Measurements from ENCODE around the gene PHC2. TPM values are rescaled to one million over a fixed set of nuclear protein-coding genes. Genes with fewer than 3 reads are reported as not detected.

Gene PHC2
- total RNA-seq, 1 donor from 2014 or later = 287 TPM

DNA sequence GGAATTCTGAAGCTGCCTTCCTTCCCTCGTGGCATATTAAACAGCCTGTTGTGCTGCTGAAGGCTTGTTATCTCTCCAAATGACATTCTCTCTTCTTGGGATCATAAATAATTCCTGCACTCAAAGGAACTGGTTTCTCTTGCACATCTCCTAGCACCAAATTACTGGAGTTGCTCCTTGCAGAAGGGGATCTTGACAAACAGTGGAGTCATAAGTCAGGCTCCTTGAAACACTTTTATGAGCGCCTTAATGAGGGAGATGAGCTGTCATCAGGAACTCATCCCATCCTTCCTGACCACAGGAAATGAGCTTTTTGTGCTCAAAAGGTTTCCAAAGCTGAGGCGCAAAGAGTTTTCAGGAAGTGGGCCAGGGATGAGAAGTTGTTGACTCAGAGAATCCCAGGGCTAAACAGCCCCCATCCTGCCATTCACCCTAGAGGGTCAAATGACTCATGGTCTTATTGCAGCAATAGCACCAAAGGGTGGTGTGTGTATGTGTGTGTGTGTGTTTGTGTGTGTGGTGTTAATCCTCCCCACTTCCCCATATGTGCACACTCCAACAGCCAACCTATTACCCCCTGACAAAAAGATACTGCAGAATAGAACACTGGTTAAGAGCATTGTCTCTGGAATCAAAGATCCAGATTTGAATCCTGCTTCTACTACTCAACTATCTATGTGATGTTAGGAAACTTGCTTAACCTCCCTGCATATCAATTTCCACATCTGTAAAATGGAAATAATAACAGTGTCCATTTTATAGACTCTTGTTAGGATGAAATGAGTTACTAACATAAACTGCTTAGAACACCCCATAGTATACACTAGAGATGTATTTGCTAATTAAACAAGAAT, 2.8 kb upstream of the PHC2 start:
- Mint-ChIP-seq H3K4me3 (ENCODE audit: unreplicated experiment) (no peak overlapping the region), H3K27me3 (ENCODE audit: unreplicated experiment) (peaks cover 7% of the 10 kb centered on the region), H3K27ac (ENCODE audit: unreplicated experiment) (no peak overlapping the region), H3K9me3 (ENCODE audit: unreplicated experiment) (peaks cover 8% of the 10 kb centered on the region), H3K4me1 (ENCODE audit: low read depth, unreplicated experiment) (peaks cover 37% of the 10 kb centered on the region), H3K36me3 (ENCODE audit: unreplicated experiment) (no peaks in the 10 kb centered on the region)
- TF ChIP-seq, protein P1, sequence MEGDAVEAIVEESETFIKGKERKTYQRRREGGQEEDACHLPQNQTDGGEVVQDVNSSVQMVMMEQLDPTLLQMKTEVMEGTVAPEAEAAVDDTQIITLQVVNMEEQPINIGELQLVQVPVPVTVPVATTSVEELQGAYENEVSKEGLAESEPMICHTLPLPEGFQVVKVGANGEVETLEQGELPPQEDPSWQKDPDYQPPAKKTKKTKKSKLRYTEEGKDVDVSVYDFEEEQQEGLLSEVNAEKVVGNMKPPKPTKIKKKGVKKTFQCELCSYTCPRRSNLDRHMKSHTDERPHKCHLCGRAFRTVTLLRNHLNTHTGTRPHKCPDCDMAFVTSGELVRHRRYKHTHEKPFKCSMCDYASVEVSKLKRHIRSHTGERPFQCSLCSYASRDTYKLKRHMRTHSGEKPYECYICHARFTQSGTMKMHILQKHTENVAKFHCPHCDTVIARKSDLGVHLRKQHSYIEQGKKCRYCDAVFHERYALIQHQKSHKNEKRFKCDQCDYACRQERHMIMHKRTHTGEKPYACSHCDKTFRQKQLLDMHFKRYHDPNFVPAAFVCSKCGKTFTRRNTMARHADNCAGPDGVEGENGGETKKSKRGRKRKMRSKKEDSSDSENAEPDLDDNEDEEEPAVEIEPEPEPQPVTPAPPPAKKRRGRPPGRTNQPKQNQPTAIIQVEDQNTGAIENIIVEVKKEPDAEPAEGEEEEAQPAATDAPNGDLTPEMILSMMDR (IDR thresholded peaks at IDR 0.05; ENCODE audit: partially characterized antibody, unreplicated experiment) = no peak
- no peak for DNase-seq

DNA sequence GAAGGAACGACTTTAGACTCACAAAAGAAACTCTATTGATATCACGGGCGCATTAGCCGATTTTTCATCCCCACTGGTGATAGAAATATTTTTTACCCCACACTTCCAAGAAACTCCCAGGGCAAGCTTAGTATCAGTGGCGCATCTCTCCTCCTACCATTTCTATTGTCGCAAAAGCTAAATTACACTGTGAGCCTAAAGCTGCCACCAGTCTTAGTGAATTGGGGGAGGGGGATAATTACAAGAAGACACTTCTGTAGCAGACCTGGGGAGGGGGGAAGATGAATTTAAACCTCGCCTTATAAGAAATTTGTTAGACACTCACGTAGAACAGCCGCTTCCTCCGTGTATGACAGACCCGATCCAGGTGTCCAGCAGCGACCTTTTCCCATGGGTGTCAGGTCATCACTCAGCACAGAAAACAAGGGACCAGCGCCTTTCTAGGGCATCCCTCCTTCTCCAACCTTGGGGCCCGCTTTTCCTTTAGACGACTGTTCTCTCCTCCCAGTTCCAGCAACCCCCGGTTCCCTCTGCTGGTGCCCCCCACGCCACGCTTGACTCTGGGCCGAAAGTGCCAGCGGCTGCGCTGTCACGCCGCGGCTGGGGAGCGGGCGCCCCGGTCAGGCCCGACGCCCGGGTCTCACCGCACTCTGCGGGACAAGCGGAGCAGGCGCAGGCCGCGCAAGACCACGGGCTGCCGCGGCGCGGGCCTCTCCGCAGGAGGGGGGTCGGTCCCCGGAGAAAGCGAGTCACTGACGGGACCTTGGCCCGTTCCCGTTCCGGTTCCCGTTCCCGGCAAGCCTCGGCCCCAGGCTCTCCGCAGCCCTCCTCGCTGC, 821 bp downstream of the PHC2 start:
- Mint-ChIP-seq H3K4me1 (ENCODE audit: low read depth, unreplicated experiment) (peaks cover 13% of the 10 kb centered on the region), H3K36me3 (ENCODE audit: unreplicated experiment) (no peaks in the 10 kb centered on the region), H3K9me3 (ENCODE audit: unreplicated experiment) (peaks cover 3% of the 10 kb centered on the region), H3K27me3 (ENCODE audit: unreplicated experiment) (peaks cover 4% of the 10 kb centered on the region), H3K4me3 (ENCODE audit: unreplicated experiment) (no peak overlapping the region), H3K27ac (ENCODE audit: unreplicated experiment) (no peak overlapping the region)
- DNase-seq = peak; percentile 49
- TF ChIP-seq, protein P1 (IDR thresholded peaks at IDR 0.05; ENCODE audit: partially characterized antibody, unreplicated experiment) = no peak

DNA sequence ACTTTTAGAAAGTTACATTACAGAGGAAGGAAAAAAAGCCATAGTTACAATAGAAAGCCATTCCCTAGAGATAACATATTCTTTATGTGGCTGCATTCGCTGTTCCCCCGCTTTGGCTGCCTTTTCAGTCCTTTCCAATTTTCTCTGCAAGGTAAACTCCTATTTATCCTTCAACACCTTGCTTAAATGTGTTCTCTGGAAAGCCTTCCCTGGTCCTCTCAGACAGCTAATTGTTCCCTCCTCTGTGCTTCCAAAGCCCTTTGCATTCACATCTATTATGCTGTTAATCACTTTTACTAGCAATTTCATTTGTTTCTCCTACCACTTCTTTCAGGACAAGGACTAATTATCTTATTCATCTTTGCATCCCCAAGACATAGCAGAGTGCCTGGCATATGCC, 1.6 kb downstream of the PHC2 start:
- H3K4me1 Mint-ChIP-seq (ENCODE audit: low read depth, unreplicated experiment) = peaks cover 5% of the 10 kb centered on the region
- no peaks in the 10 kb centered on the region for H3K36me3 Mint-ChIP-seq (ENCODE audit: unreplicated experiment)
- H3K27me3 Mint-ChIP-seq (ENCODE audit: unreplicated experiment) = peaks cover 2% of the 10 kb centered on the region
- H3K4me3 Mint-ChIP-seq (ENCODE audit: unreplicated experiment) = no peak overlapping the region
- H3K27ac Mint-ChIP-seq (ENCODE audit: unreplicated experiment) = no peak overlapping the region
- TF ChIP-seq, protein P1 (IDR thresholded peaks at IDR 0.05; ENCODE audit: partially characterized antibody, unreplicated experiment) = no peak
- DNase-seq = no peak
- no peaks in the 10 kb centered on the region for H3K9me3 Mint-ChIP-seq (ENCODE audit: unreplicated experiment)

DNA sequence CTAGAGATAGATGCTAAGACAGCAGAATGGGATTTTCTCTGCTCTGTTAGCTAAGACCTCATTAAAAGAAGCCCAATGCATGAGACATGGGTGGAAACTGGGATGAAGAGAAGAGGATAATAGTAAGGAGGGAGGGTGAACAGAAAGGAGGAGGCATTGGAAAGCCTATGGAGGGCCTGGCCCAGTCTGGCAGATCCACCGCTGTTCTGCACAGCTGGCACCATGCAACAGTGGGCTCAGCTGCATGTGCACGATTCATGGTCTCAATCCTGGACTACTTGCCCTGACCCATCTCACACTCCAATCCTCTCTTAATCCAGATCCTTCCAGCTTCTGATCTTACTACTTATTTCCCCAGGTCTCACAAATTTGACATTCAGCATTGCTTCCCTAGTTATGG, 2.2 kb downstream of the PHC2 start:
- TF ChIP-seq, protein P1 (IDR thresholded peaks at IDR 0.05; ENCODE audit: partially characterized antibody, unreplicated experiment) = no peak
- H3K36me3 Mint-ChIP-seq (ENCODE audit: unreplicated experiment) = no peaks in the 10 kb centered on the region
- H3K9me3 Mint-ChIP-seq (ENCODE audit: unreplicated experiment) = no peaks in the 10 kb centered on the region
- no peak overlapping the region for H3K27ac Mint-ChIP-seq (ENCODE audit: unreplicated experiment)
- no peaks in the 10 kb centered on the region for H3K4me1 Mint-ChIP-seq (ENCODE audit: low read depth, unreplicated experiment)
- H3K4me3 Mint-ChIP-seq (ENCODE audit: unreplicated experiment) = no peak overlapping the region
- no peak for DNase-seq
- H3K27me3 Mint-ChIP-seq (ENCODE audit: unreplicated experiment) = peaks cover 2% of the 10 kb centered on the region

Measured in glutamatergic neuron (in vitro differentiated cells).